Nephron progenitor cell (in vitro differentiated cells): ENCODE results near the gene MYL12B.
"Not testable (repeated sequence)": the region's sequence is repeated elsewhere in the genome, so short reads cannot be mapped to it uniquely, and the experiment has no call there.

ENCODE experiments used
- DNase-seq: peaks from one replicate; pipeline ENCODE4 v3.0.0; 2021
- H3K27ac Mint-ChIP-seq: 2 replicates; pipeline ENCODE4 v1.8.0; 2021; ENCODE audit warnings: mild to moderate bottlenecking, moderate library complexity, mixed read lengths
- H3K27me3 Mint-ChIP-seq: 2 replicates; pipeline ENCODE4 v1.8.0; 2021; ENCODE audit warnings: mild to moderate bottlenecking, low read depth, mixed read lengths; ENCODE audit not compliant: poor library complexity
- H3K36me3 Mint-ChIP-seq: 2 replicates; pipeline ENCODE4 v1.8.0; 2021; ENCODE audit warnings: low read depth, mixed read lengths
- H3K4me1 Mint-ChIP-seq: 2 replicates; pipeline ENCODE4 v1.8.0; 2021; ENCODE audit warnings: mixed read lengths
- H3K4me3 Mint-ChIP-seq: 2 replicates; pipeline ENCODE4 v1.8.0; 2021; ENCODE audit warnings: mild to moderate bottlenecking, moderate library complexity, mixed read lengths
- H3K9me3 Mint-ChIP-seq: 2 replicates; pipeline ENCODE4 v1.8.0; 2021; ENCODE audit warnings: mild to moderate bottlenecking, moderate library complexity, mixed read lengths
- CTCF ChIP-seq: fragments of 200-600 bp; sonication (generic); IDR thresholded peaks from 2 replicates; pipeline ENCODE4 v1.5.0; 2021; ENCODE audit warnings: antibody characterized with exemption

The MYL12B gene

GRCh38 chr18:3305933-3306332 is 44.0 kb downstream of the MYL12B start:
- no peak for DNase-seq
- no peaks in the 10 kb centered on the region for H3K36me3 Mint-ChIP-seq
- peaks cover 8% of the 10 kb centered on the region for H3K27me3 Mint-ChIP-seq
- H3K27ac Mint-ChIP-seq = peak overlapping the region; percentile 71
- no peak overlapping the region for H3K4me3 Mint-ChIP-seq
- no peak for TF ChIP-seq CTCF
- H3K9me3 Mint-ChIP-seq = peaks cover 20% of the 10 kb centered on the region
- peaks cover 14% of the 10 kb centered on the region for H3K4me1 Mint-ChIP-seq

GRCh38 chr18:3306391-3306790 is 44.5 kb downstream of the MYL12B start:
- no peak for DNase-seq
- Mint-ChIP-seq H3K36me3 (no peaks in the 10 kb centered on the region), H3K4me3 (no peak overlapping the region), H3K27ac (no peak overlapping the region), H3K9me3 (peaks cover 15% of the 10 kb centered on the region), H3K27me3 (peaks cover 8% of the 10 kb centered on the region), H3K4me1 (peaks cover 14% of the 10 kb centered on the region)
- TF ChIP-seq CTCF = no peak

GRCh38 chr18:3313685-3314084 is 51.8 kb downstream of the MYL12B start:
- DNase-seq = no peak
- Mint-ChIP-seq H3K4me3 (no peak overlapping the region), H3K9me3 (peaks cover 44% of the 10 kb centered on the region), H3K4me1 (no peaks in the 10 kb centered on the region), H3K36me3 (no peaks in the 10 kb centered on the region), H3K27ac (no peak overlapping the region), H3K27me3 (no peaks in the 10 kb centered on the region)
- no peak for TF ChIP-seq CTCF

- not testable (repeated sequence) for H3K27ac Mint-ChIP-seq, DNase-seq, H3K4me3 Mint-ChIP-seq, H3K36me3 Mint-ChIP-seq, H3K27me3 Mint-ChIP-seq
- H3K9me3 Mint-ChIP-seq = peaks cover 43% of the 10 kb centered on the region
- H3K4me1 Mint-ChIP-seq = peaks cover 16% of the 10 kb centered on the region
Measured at GRCh38 chr18:3315344-3315743, 53.4 kb downstream of the MYL12B start.

GRCh38 chr18:3319399-3319798 is 57.5 kb downstream of the MYL12B start:
- H3K9me3 Mint-ChIP-seq = peaks cover 32% of the 10 kb centered on the region
- H3K4me1 Mint-ChIP-seq = peaks cover 29% of the 10 kb centered on the region
- no peak for DNase-seq
- H3K36me3 Mint-ChIP-seq = no peaks in the 10 kb centered on the region
- no peak overlapping the region for H3K4me3 Mint-ChIP-seq
- H3K27ac Mint-ChIP-seq = no peak overlapping the region
- H3K27me3 Mint-ChIP-seq = no peaks in the 10 kb centered on the region
- TF ChIP-seq CTCF = no peak

GRCh38 chr18:3319894-3320454 is 58.0 kb downstream of the MYL12B start:
- Mint-ChIP-seq H3K36me3 (no peaks in the 10 kb centered on the region), H3K9me3 (peaks cover 28% of the 10 kb centered on the region), H3K4me1 (peaks cover 29% of the 10 kb centered on the region), H3K4me3 (no peak overlapping the region), H3K27ac (peak overlapping the region; percentile 73), H3K27me3 (no peaks in the 10 kb centered on the region)
- DNase-seq = no peak
- no peak for TF ChIP-seq CTCF
